Trophoblast cell (in vitro differentiated cells and primary cell): ENCODE measurements around the gene GRIN1.
A peak's percentile ranks its signal among the peaks of the same experiment; 100 is the strongest.

ENCODE experiments used
- DNase-seq, 2 donors: peaks; one replicate each; pipeline ENCODE4 v3.0.0-alpha.2; 2016
- H2AFZ ChIP-seq: 2 replicates; pipeline ENCODE4 v1.6.1; 2013; ENCODE audit warnings: low read length, moderate library complexity, mild to moderate bottlenecking; ENCODE audit not compliant: insufficient read depth, poor library complexity
- H2AK5ac ChIP-seq: 2 replicates; pipeline ENCODE4 v1.6.1; 2013; ENCODE audit warnings: mild to moderate bottlenecking, low read length
- H2BK120ac ChIP-seq: 2 replicates; pipeline ENCODE4 v1.6.1; 2013; ENCODE audit warnings: low read length, mild to moderate bottlenecking, moderate library complexity; ENCODE audit not compliant: insufficient read depth, poor library complexity
- H2BK12ac ChIP-seq: 2 replicates; pipeline ENCODE4 v1.6.1; 2013; ENCODE audit warnings: mild to moderate bottlenecking, low read length, moderate library complexity
- H2BK5ac ChIP-seq: 2 replicates; pipeline ENCODE4 v1.6.1; 2013; ENCODE audit warnings: low read length, low read depth, moderate library complexity, mild to moderate bottlenecking; ENCODE audit not compliant: poor library complexity
- H3K14ac ChIP-seq: 2 replicates; pipeline ENCODE4 v1.6.1; 2013; ENCODE audit warnings: mild to moderate bottlenecking, low read length
- H3K18ac ChIP-seq: 2 replicates; pipeline ENCODE4 v1.6.1; 2013; ENCODE audit warnings: mild to moderate bottlenecking, low read length
- H3K23ac ChIP-seq: 2 replicates; pipeline ENCODE4 v1.6.1; 2013; ENCODE audit warnings: low read length
- H3K27ac ChIP-seq: 2 replicates; pipeline ENCODE4 v1.5.1; 2013; ENCODE audit warnings: low read depth, mild to moderate bottlenecking, inconsistent platforms, low read length, moderate library complexity
- H3K27me3 ChIP-seq: 2 replicates; pipeline ENCODE4 v1.6.1; 2013; ENCODE audit warnings: inconsistent platforms, mild to moderate bottlenecking, low read length, moderate library complexity; ENCODE audit not compliant: insufficient read depth
- H3K36me3 ChIP-seq, 2 experiments: 1 replicate in 1 of 2; 2 replicates in 1 of 2; pipeline ENCODE4 v1.6.1; 2013; ENCODE audit warnings: low read length in 2 of 2, mild to moderate bottlenecking in 2 of 2, moderate library complexity in 1 of 2; ENCODE audit not compliant: insufficient read depth in 2 of 2, control insufficient read depth in 1 of 2
- H3K4ac ChIP-seq: 2 replicates; pipeline ENCODE4 v1.6.1; 2013; ENCODE audit warnings: low read depth, mild to moderate bottlenecking, low read length, moderate library complexity
- H3K4me1 ChIP-seq, 2 experiments: 1 replicate in 1 of 2; 2 replicates in 1 of 2; pipeline ENCODE4 v1.6.1; 2013; ENCODE audit warnings: low read length in 2 of 2, mild to moderate bottlenecking in 2 of 2, moderate library complexity in 1 of 2; ENCODE audit not compliant: insufficient read depth in 2 of 2, control insufficient read depth in 1 of 2
- H3K4me2 ChIP-seq: 2 replicates; pipeline ENCODE4 v1.6.1; 2013; ENCODE audit warnings: inconsistent platforms, mild to moderate bottlenecking, low read length, moderate library complexity
- H3K4me3 ChIP-seq: 2 replicates; pipeline ENCODE4 v1.5.1; 2013; ENCODE audit warnings: mild to moderate bottlenecking, low read depth, low read length, inconsistent platforms
- H3K79me1 ChIP-seq: one replicate; pipeline ENCODE4 v1.6.1; 2013; ENCODE audit warnings: low read length
- H3K79me2 ChIP-seq: 2 replicates; pipeline ENCODE4 v1.6.1; 2013; ENCODE audit warnings: low read length, mild to moderate bottlenecking; ENCODE audit not compliant: control insufficient read depth, insufficient read depth, poor library complexity
- H3K9ac ChIP-seq: 2 replicates; pipeline ENCODE4 v1.6.1; 2013; ENCODE audit warnings: mild to moderate bottlenecking, low read length
- H3K9me3 ChIP-seq: 2 replicates; pipeline ENCODE4 v1.6.1; 2013; ENCODE audit warnings: low read depth, mild to moderate bottlenecking, control low read depth, inconsistent platforms, low read length; ENCODE audit not compliant: insufficient read depth
- H4K12ac ChIP-seq: 2 replicates; pipeline ENCODE4 v1.6.1; 2013; ENCODE audit warnings: low read depth, mild to moderate bottlenecking, low read length, moderate library complexity
- H4K8ac ChIP-seq: 2 replicates; pipeline ENCODE4 v1.6.1; 2013; ENCODE audit warnings: low read depth, mild to moderate bottlenecking, low read length, moderate library complexity
- H4K91ac ChIP-seq: one replicate; pipeline ENCODE4 v1.6.1; 2013; ENCODE audit warnings: low read depth, mild to moderate bottlenecking, low read length, moderate library complexity
- WGBS: extraction: QIAGEN DNeasy Blood & Tissue Kit; methylation state at CpG from one replicate; pipeline ENCODE4 v1.1.7; 2013; ENCODE audit warnings: missing lambda C conversion rate; ENCODE audit not compliant: insufficient read length, insufficient coverage; ENCODE audit errors: extremely low coverage; 5-methylcytosine and 5-hydroxymethylcytosine counted together

The GRIN1 gene

DNA sequence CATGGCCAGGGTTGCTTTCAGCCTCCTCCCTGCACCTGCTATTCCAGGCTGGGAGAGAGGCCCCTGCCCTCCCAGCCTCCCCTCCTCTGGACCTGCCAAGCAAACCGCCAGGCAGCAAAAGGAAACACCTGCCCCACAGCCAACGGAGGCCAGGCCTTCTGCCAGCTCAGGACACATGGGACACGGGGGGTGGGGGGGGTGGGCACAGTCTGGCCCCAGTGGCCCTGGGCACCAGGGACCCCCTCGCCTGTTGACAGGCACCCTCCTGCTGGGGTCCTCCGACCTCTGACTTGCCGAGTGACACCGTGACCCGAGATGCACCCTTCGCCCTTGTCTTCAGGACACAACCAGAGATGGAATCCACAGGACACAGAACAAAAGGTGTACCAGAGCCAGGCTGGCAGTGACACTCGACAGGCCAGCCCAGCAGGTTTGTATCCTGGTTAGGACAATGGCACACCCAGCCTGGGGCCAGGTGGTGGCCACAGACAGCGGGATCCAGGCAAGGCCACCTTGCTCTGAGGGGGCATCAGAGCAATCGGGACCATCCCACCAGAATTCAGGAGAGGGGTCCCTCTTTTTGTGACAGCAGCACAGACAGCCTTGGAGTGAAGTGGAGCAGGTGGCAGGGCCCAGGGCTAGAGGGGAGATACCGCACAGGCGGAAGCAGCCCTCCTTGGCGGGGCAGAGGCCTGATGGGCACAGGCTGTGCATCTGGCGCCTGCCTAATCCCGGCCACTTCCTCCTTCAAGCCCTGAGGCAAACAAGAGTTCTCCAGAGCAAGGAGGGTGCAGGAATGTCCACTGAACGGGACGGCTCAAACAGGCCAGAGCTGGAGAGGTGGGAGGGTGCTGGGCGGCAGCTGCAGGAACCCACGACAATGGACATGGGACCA, 34.2 kb downstream of the GRIN1 start:
- DNase-seq: no peak
- WGBS: no CpG with 5 or more reads among the region's 21 CpGs

GRCh38 chr9:137173796-137174664, 35.1 kb downstream of the GRIN1 start:
- H3K4me1 ChIP-seq: peaks cover 0 to 8% of the 10 kb centered on the region in 2 experiments

More for the DNA sequence above, 34.2 kb downstream of the GRIN1 start:
- H3K36me3 ChIP-seq: peaks cover under 1 to 5% of the 10 kb centered on the region in 2 experiments
- H3K4me3 ChIP-seq: no peak overlapping the region
- H2BK120ac ChIP-seq: no peak overlapping the region
- peaks cover 28% of the 10 kb centered on the region for H3K27me3 ChIP-seq
- no peak overlapping the region for H4K12ac ChIP-seq
- H3K4me1 ChIP-seq: peaks cover 0 to 11% of the 10 kb centered on the region in 2 experiments
- H3K14ac ChIP-seq: no peak overlapping the region
- no peaks in the 10 kb centered on the region for H3K79me2 ChIP-seq
- no peak overlapping the region for H3K9ac ChIP-seq
- H3K27ac ChIP-seq: no peak overlapping the region
- H4K91ac ChIP-seq: no peak overlapping the region
- no peak overlapping the region for H2BK12ac ChIP-seq
- no peak overlapping the region for H3K23ac ChIP-seq
- no peak overlapping the region for H2BK5ac ChIP-seq
- H3K9me3 ChIP-seq: peaks cover 9% of the 10 kb centered on the region
- no peaks in the 10 kb centered on the region for H3K79me1 ChIP-seq
- H2AK5ac ChIP-seq: no peak overlapping the region
- H2AFZ ChIP-seq: no peak overlapping the region
- H3K4me2 ChIP-seq: no peak overlapping the region
- no peak overlapping the region for H3K4ac ChIP-seq
- H3K18ac ChIP-seq: no peak overlapping the region
- H4K8ac ChIP-seq: no peak overlapping the region

DNA sequence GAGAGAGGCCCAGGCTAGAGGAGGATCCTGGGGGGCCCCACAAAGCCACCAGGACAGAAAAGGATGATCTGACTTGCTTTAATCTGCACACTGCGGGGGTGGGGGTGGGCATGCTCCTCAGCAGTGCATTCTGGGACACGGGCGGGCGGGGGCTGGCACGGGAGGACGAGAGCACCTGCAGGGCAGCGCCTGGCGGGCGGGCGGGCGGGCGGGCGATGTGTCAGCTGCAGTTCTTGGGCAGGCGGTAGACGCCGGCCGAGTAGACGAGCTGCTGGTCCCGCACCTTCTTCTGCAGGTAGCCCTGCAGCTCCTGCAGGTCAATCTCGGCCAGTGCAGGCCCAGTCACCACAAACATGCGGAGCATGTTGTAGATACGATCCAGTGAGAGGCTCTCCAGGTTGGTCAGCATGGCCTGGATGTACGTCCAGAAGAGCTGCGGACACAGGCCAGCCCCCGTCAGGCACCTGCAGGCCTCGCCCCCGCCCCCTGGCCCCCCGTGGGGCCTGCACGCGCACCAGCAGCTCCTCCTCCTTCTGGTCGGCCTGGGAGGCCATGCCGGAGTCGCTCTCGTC, 35.9 kb downstream of the GRIN1 start:
- no peak overlapping the region for H2BK5ac ChIP-seq
- H3K14ac ChIP-seq: no peak overlapping the region
- H3K4me2 ChIP-seq: no peak overlapping the region
- no peak overlapping the region for H3K4me3 ChIP-seq
- no peak overlapping the region for H2AK5ac ChIP-seq
- no peaks in the 10 kb centered on the region for H3K79me2 ChIP-seq
- WGBS: no CpG with 5 or more reads among the region's 34 CpGs
- no peak overlapping the region for H3K27ac ChIP-seq
- no peak overlapping the region for H4K8ac ChIP-seq
- no peak overlapping the region for H4K12ac ChIP-seq
- no peak overlapping the region for H3K18ac ChIP-seq
- H2BK120ac ChIP-seq: no peak overlapping the region
- H2BK12ac ChIP-seq: no peak overlapping the region
- H3K9ac ChIP-seq: no peak overlapping the region
- peaks cover 5% of the 10 kb centered on the region for H3K9me3 ChIP-seq
- H3K23ac ChIP-seq: no peak overlapping the region
- H3K27me3 ChIP-seq: peaks cover 12% of the 10 kb centered on the region
- no peak overlapping the region for H3K4ac ChIP-seq
- peak; percentile 93 for DNase-seq
- H3K79me1 ChIP-seq: no peaks in the 10 kb centered on the region
- no peak overlapping the region for H2AFZ ChIP-seq
- H4K91ac ChIP-seq: no peak overlapping the region
- peaks cover 11 to 16% of the 10 kb centered on the region in 2 experiments for H3K36me3 ChIP-seq
- peaks cover 0 to 3% of the 10 kb centered on the region in 2 experiments for H3K4me1 ChIP-seq

More at GRCh38 chr9:137173796-137174664, 35.1 kb downstream of the GRIN1 start:
- Histone ChIP-seq H3K4ac (no peak overlapping the region), H4K12ac (no peak overlapping the region), H4K8ac (no peak overlapping the region), H3K79me1 (no peaks in the 10 kb centered on the region), H3K27me3 (peaks cover 20% of the 10 kb centered on the region), H2BK120ac (no peak overlapping the region), H2AK5ac (no peak overlapping the region), H3K79me2 (no peaks in the 10 kb centered on the region), H4K91ac (no peak overlapping the region), H3K27ac (no peak overlapping the region), H3K36me3 (peaks cover 3 to 8% of the 10 kb centered on the region in 2 experiments), H3K23ac (no peak overlapping the region), H3K9me3 (peaks cover 9% of the 10 kb centered on the region), H3K4me2 (no peak overlapping the region), H2BK5ac (no peak overlapping the region), H3K9ac (no peak overlapping the region), H2BK12ac (no peak overlapping the region), H3K4me3 (no peak overlapping the region), H3K14ac (no peak overlapping the region), H3K18ac (no peak overlapping the region), H2AFZ (no peak overlapping the region)
- no CpG with 5 or more reads among the region's 45 CpGs for WGBS
- DNase-seq: no peak

DNA sequence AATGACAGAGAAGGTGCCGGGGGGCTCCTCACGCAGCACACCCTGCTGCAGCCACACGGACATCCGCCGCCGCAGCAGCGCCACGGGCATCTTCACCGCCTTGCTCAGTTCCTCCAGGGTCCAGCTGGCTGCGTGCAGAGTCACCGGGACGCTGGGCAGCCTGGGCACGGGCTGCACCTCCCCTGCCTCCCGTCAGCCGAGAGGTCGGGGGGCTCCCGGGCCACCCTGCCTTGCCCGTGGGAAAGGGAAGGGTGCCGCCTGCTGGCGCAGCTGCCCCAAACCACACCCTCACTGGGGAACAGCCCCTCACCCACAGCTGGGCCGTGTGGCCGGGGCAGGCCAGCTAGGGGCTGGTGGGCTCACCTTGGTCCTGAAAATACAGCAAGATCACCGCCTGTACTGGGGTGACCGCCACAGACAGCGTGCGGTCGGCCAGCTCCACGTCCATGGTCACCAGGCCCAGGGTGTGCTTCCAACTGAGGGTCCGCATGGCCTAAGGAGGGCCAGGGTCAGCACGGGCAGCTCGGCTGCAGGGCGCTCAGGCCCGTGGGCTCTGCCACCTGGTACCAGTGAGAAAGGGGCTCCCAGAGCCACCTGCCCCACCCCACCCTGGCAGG, 36.5 kb downstream of the GRIN1 start:
- Histone ChIP-seq H2BK120ac (no peak overlapping the region), H3K4ac (no peak overlapping the region), H3K18ac (no peak overlapping the region), H2BK12ac (no peak overlapping the region), H3K27me3 (peaks cover 6% of the 10 kb centered on the region), H2AFZ (no peak overlapping the region), H2BK5ac (no peak overlapping the region), H3K79me1 (no peaks in the 10 kb centered on the region), H3K36me3 (peaks cover 17 to 23% of the 10 kb centered on the region in 2 experiments), H3K27ac (no peak overlapping the region), H3K4me1 (peaks cover 0 to 3% of the 10 kb centered on the region in 2 experiments), H3K9me3 (peaks cover 4% of the 10 kb centered on the region), H3K14ac (no peak overlapping the region), H3K4me2 (no peak overlapping the region), H3K23ac (no peak overlapping the region), H3K9ac (no peak overlapping the region), H2AK5ac (no peak overlapping the region), H3K79me2 (no peaks in the 10 kb centered on the region), H4K91ac (no peak overlapping the region), H3K4me3 (no peak overlapping the region), H4K12ac (no peak overlapping the region), H4K8ac (no peak overlapping the region)
- DNase-seq: no peak
- no CpG with 5 or more reads among the region's 33 CpGs for WGBS
